NCI-H2107 (cell line): ENCODE measurements around the gene ZNF467.

Experiments
- DNase-seq: peaks from one replicate; lab custom pipeline; 2025; lab: John Stamatoyannopoulos, UW

Gene ZNF467

GRCh38 chr7:149727053-149727898, 46.1 kb downstream of the ZNF467 start:
- DNase-seq, result no peak

GRCh38 chr7:149725916-149726315, 47.5 kb downstream of the ZNF467 start:
- no peak for DNase-seq

- no peak for DNase-seq
Observed at GRCh38 chr7:149725426-149725821, 48.0 kb downstream of the ZNF467 start.

GRCh38 chr7:149724661-149725425, 48.5 kb downstream of the ZNF467 start:
- DNase-seq, result no peak

- DNase-seq, result no peak
Observed at GRCh38 chr7:149723795-149724495, 49.4 kb downstream of the ZNF467 start.

GRCh38 chr7:149723082-149723767, 50.2 kb downstream of the ZNF467 start:
- no peak for DNase-seq

- DNase-seq, result no peak
Observed at GRCh38 chr7:149722356-149722957, 50.9 kb downstream of the ZNF467 start.

GRCh38 chr7:149721084-149721601, 52.2 kb downstream of the ZNF467 start:
- no peak for DNase-seq

- DNase-seq, result no peak
Observed at GRCh38 chr7:149720372-149721083, 52.9 kb downstream of the ZNF467 start.

- DNase-seq, result no peak
Observed at GRCh38 chr7:149719912-149720335, 53.5 kb downstream of the ZNF467 start.

- no peak for DNase-seq
Observed at GRCh38 chr7:149719050-149719899, 54.1 kb downstream of the ZNF467 start.

- DNase-seq, result no peak
Observed at GRCh38 chr7:149718730-149719049, 54.7 kb downstream of the ZNF467 start.

GRCh38 chr7:149717481-149717880, 55.9 kb downstream of the ZNF467 start:
- DNase-seq, result no peak

GRCh38 chr7:149716932-149717307, 56.5 kb downstream of the ZNF467 start:
- no peak for DNase-seq

- no peak for DNase-seq
Observed at GRCh38 chr7:149716007-149716931, 57.1 kb downstream of the ZNF467 start.

GRCh38 chr7:149715476-149715875, 57.9 kb downstream of the ZNF467 start:
- no peak for DNase-seq

- DNase-seq, result no peak
Observed at GRCh38 chr7:149714910-149715471, 58.4 kb downstream of the ZNF467 start.
